A549 (cell line): ENCODE data around the gene HAUS1. TPM values are rescaled to one million over a fixed set of nuclear protein-coding genes. Genes with fewer than 3 reads are reported as not detected.

Source experiments
- ATAC-seq, 2 experiments: fragments of 200-7000 bp in 1 of 2; fragments of >200 bp in 1 of 2; cut with Nextera tagmentation in 1 of 2; cut with Tn5 transposase in 1 of 2; 3 replicates each; pipeline versions ENCODE4 v1.8.0 to v1.9.1; 2018 to 2020; ENCODE audit warnings: mild to moderate bottlenecking in 1 of 2, moderate library complexity in 1 of 2
- CTCF ChIA-PET: fragments of 300-600 bp; sonication (Branson Sonifier 250); formaldehyde crosslinking; extraction: SDS; loops from one replicate; lab custom pipeline; 2021; ENCODE audit warnings: antibody characterized with exemption, inconsistent platforms; lab: Yijun Ruan, JAX
- POLR2A ChIA-PET: fragments of 350-600 bp; formaldehyde crosslinking; extraction: SDS; loops from one replicate; lab custom pipeline; 2021; ENCODE audit warnings: antibody characterized with exemption, inconsistent platforms; lab: Yijun Ruan, JAX
- DNase-seq, 2 experiments: peaks; one replicate each; pipeline versions ENCODE4 v3.0.0 to v3.0.0-alpha.2; 2011 to 2016; ENCODE audit warnings: low read depth in 1 of 2, low spot score in 1 of 2
- FAIRE-seq: peaks from 2 replicates; lab custom pipeline; 2011; peaks lifted over from hg19 to GRCh38; lab: Jason Lieb, UNC
- H3K27ac ChIP-seq, 2 experiments: fragments of >200 bp; sonication (Bioruptor Twin); formaldehyde crosslinking; 3 replicates each; pipeline ENCODE4 v1.5.1; 2016 to 2017
- H3K4me1 ChIP-seq: fragments of >200 bp; sonication (Bioruptor Twin); formaldehyde crosslinking; 3 replicates; pipeline ENCODE4 v1.6.1; 2016
- H3K4me2 ChIP-seq: fragments of >200 bp; sonication (Bioruptor Twin); formaldehyde crosslinking; 3 replicates; pipeline ENCODE4 v1.6.1; 2016
- H3K4me3 ChIP-seq: fragments of >200 bp; sonication (Bioruptor Twin); formaldehyde crosslinking; 3 replicates; pipeline ENCODE4 v1.5.1; 2016
- H3K9me3 ChIP-seq: fragments of >200 bp; sonication (Bioruptor Twin); formaldehyde crosslinking; 3 replicates; pipeline ENCODE4 v1.6.1; 2016
- CHD4 ChIP-seq: fragments of 200-600 bp; sonication (generic); IDR thresholded peaks from 2 replicates; pipeline ENCODE4 v1.6.1; 2016; ENCODE audit warnings: antibody characterized with exemption, mild to moderate bottlenecking, borderline replicate concordance
- EHMT2 ChIP-seq: fragments of 200-600 bp; sonication (generic); IDR thresholded peaks from 2 replicates; pipeline ENCODE4 v1.6.1; 2016; ENCODE audit warnings: antibody characterized with exemption, low read depth, mild to moderate bottlenecking, moderate library complexity
- FOSL2 ChIP-seq, 2 experiments: fragments of 450-650 bp in 1 of 2; fragments of >200 bp in 1 of 2; sonication (Bioruptor Twin) in 1 of 2; formaldehyde crosslinking; IDR thresholded peaks; 2 replicates each; pipeline versions ENCODE4 v1.5.0 to v1.6.1; 2016 to 2020; ENCODE audit warnings: mild to moderate bottlenecking in 1 of 2, moderate library complexity in 1 of 2
- FOXS1 ChIP-seq: fragments of 250-450 bp; sonication (Bioruptor Pico); IDR thresholded peaks from 2 replicates; pipeline ENCODE4 v1.5.0; 2020; ENCODE audit warnings: mild to moderate bottlenecking, moderate library complexity
- GATA3 ChIP-seq: IDR thresholded peaks from 2 replicates; pipeline ENCODE4 v1.6.1; 2012; ENCODE audit warnings: borderline replicate concordance
- HEYL ChIP-seq: fragments of 250-450 bp; sonication (Bioruptor Pico); IDR thresholded peaks from 2 replicates; pipeline ENCODE4 v1.8.0; 2021; ENCODE audit warnings: mild to moderate bottlenecking, moderate library complexity
- HOXB5 ChIP-seq: fragments of 250-450 bp; sonication (Bioruptor Pico); IDR thresholded peaks from 2 replicates; pipeline ENCODE4 v1.5.0; 2020; ENCODE audit warnings: mild to moderate bottlenecking, moderate library complexity
- KDM1A ChIP-seq: fragments of 200-600 bp; sonication (generic); IDR thresholded peaks from 2 replicates; pipeline ENCODE4 v1.6.1; 2016; ENCODE audit warnings: low read depth, mild to moderate bottlenecking
- NPAS2 ChIP-seq: fragments of 250-450 bp; sonication (Bioruptor Pico); IDR thresholded peaks from 2 replicates; pipeline ENCODE4 v1.8.0; 2022; ENCODE audit warnings: mild to moderate bottlenecking, moderate library complexity, borderline replicate concordance
- PHF8 ChIP-seq: fragments of 200-600 bp; sonication (generic); IDR thresholded peaks from 2 replicates; pipeline ENCODE4 v1.6.1; 2016; ENCODE audit warnings: low read depth, mild to moderate bottlenecking, antibody characterized with exemption, moderate library complexity, borderline replicate concordance
- POLR2A ChIP-seq: IDR thresholded peaks from 2 replicates; pipeline ENCODE4 v1.6.1; 2012; ENCODE audit warnings: mild to moderate bottlenecking, low read length
- POLR2AphosphoS2 ChIP-seq: conservative IDR thresholded peaks from 2 replicates; pipeline ENCODE4 v1.6.1; 2012; ENCODE audit warnings: low read length, improper control_type of control experiment, inconsistent platforms
- RCOR1 ChIP-seq: fragments of 150-350 bp; IDR thresholded peaks from 2 replicates; pipeline ENCODE4 v1.6.1; 2014; ENCODE audit warnings: antibody characterized with exemption, low read length, low read depth
- ZNF302 ChIP-seq: fragments of 250-450 bp; sonication (Bioruptor Pico); IDR thresholded peaks from 2 replicates; pipeline ENCODE4 v1.9.0; 2021; ENCODE audit warnings: inconsistent platforms, mild to moderate bottlenecking, moderate library complexity
- WGBS: methylation state at CpG from one replicate; pipeline ENCODE4 v1.1.6; 2017; ENCODE audit errors: missing lambda C conversion rate; 5-methylcytosine and 5-hydroxymethylcytosine counted together
- polyA plus RNA-seq, 4 experiments: library from polyadenylated mRNA; depleted of rRNA in 3 of 4; stranded (reverse); fragments of >200 nt; fragmentation: RNase III in 1 of 4; extraction: RNeasy Plus Mini Kit Qiagen cat#74134 plus additional on column Dnase treatment in 1 of 4; gene quantifications; 2 replicates in 3 of 4; 3 replicates in 1 of 4; pipeline ENCODE4 v1.2.3, GENCODE V29; 2011 to 2017
- TF ChIP-seq, protein P1 (sequence below): fragments of 150-350 bp; IDR thresholded peaks from 2 replicates; pipeline ENCODE4 v1.6.1; 2014; ENCODE audit warnings: low read depth, mild to moderate bottlenecking, low read length
- TF ChIP-seq, protein P2 (sequence below): fragments of 450-650 bp; IDR thresholded peaks from 2 replicates; pipeline ENCODE4 v1.6.1; 2014; ENCODE audit warnings: antibody characterized with exemption
- TF ChIP-seq, protein P3 (sequence below): fragments of 200-600 bp; sonication (generic); IDR thresholded peaks from 2 replicates; pipeline ENCODE4 v1.6.1; 2016; ENCODE audit warnings: antibody characterized with exemption, mild to moderate bottlenecking, moderate library complexity
- TF ChIP-seq, protein P4 (sequence below): fragments of >200 bp; sonication (Bioruptor Twin); formaldehyde crosslinking; IDR thresholded peaks from 2 replicates; pipeline ENCODE4 v1.6.1; 2016
- TF ChIP-seq, protein P5 (sequence below): fragments of >200 bp; sonication (Bioruptor Twin); formaldehyde crosslinking; IDR thresholded peaks from 3 replicates; pipeline ENCODE4 v1.5.1; 2016
- TF ChIP-seq, protein P6 (sequence below): fragments of >200 bp; sonication (Bioruptor Twin); formaldehyde crosslinking; IDR thresholded peaks from 3 replicates; pipeline ENCODE4 v1.6.1; 2016

Gene HAUS1
- polyA plus RNA-seq, 2 of the 4 experiments (the other 2 are of a cell fraction), result 58.6 to 59.7 TPM

DNA sequence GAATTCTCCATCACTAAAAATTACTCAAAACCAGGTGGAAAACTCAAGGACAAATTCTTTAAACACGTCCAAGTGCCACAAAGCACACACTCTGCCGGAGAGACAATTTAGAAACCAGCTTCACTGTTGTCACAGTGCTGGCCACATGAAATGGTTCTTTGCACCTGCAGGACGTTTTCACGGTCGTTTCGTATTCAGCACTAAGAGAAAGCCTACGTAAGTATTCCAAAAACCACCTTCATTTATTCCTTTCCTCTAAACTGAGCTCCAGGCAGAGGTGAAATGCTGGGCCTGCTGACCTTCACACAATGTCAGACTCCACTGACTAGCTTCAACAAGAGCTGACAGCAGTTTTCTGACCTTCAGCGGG, 6.8 kb upstream of the HAUS1 start:
- Histone ChIP-seq H3K4me3 (peak overlapping the region; percentile 98), H3K9me3 (no peaks in the 10 kb centered on the region), H3K27ac (peak overlapping the region; percentile 97 to 99), H3K4me1 (peaks cover 7% of the 10 kb centered on the region; the same call in 1 of the 3 replicates), H3K4me2 (peak overlapping the region; percentile 88)
- CTCF ChIA-PET, result no interaction called here
- under 1% methylated on average over 8 of the region's 8 CpGs for WGBS
- DNase-seq (no peak), ATAC-seq (no peak), FAIRE-seq (no peak)
- POLR2A ChIA-PET, result interaction anchor here (0.7 kb wide), 1 partner anchor 561 kb away, joined by 4 read pairs; no protein-coding TSS in a partner anchor
- TF ChIP-seq, protein P1, sequence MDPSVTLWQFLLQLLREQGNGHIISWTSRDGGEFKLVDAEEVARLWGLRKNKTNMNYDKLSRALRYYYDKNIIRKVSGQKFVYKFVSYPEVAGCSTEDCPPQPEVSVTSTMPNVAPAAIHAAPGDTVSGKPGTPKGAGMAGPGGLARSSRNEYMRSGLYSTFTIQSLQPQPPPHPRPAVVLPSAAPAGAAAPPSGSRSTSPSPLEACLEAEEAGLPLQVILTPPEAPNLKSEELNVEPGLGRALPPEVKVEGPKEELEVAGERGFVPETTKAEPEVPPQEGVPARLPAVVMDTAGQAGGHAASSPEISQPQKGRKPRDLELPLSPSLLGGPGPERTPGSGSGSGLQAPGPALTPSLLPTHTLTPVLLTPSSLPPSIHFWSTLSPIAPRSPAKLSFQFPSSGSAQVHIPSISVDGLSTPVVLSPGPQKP, result no peak
- no peak for TF ChIP-seq POLR2AphosphoS2
- TF ChIP-seq HOXB5 (CRISPR knock-in tag), result no peak
- TF ChIP-seq, protein P2, sequence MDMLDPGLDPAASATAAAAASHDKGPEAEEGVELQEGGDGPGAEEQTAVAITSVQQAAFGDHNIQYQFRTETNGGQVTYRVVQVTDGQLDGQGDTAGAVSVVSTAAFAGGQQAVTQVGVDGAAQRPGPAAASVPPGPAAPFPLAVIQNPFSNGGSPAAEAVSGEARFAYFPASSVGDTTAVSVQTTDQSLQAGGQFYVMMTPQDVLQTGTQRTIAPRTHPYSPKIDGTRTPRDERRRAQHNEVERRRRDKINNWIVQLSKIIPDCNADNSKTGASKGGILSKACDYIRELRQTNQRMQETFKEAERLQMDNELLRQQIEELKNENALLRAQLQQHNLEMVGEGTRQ, result no peak
- TF ChIP-seq ZNF302 (CRISPR knock-in tag), result no peak
- TF ChIP-seq, protein P3, sequence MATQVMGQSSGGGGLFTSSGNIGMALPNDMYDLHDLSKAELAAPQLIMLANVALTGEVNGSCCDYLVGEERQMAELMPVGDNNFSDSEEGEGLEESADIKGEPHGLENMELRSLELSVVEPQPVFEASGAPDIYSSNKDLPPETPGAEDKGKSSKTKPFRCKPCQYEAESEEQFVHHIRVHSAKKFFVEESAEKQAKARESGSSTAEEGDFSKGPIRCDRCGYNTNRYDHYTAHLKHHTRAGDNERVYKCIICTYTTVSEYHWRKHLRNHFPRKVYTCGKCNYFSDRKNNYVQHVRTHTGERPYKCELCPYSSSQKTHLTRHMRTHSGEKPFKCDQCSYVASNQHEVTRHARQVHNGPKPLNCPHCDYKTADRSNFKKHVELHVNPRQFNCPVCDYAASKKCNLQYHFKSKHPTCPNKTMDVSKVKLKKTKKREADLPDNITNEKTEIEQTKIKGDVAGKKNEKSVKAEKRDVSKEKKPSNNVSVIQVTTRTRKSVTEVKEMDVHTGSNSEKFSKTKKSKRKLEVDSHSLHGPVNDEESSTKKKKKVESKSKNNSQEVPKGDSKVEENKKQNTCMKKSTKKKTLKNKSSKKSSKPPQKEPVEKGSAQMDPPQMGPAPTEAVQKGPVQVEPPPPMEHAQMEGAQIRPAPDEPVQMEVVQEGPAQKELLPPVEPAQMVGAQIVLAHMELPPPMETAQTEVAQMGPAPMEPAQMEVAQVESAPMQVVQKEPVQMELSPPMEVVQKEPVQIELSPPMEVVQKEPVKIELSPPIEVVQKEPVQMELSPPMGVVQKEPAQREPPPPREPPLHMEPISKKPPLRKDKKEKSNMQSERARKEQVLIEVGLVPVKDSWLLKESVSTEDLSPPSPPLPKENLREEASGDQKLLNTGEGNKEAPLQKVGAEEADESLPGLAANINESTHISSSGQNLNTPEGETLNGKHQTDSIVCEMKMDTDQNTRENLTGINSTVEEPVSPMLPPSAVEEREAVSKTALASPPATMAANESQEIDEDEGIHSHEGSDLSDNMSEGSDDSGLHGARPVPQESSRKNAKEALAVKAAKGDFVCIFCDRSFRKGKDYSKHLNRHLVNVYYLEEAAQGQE, result no peak
- TF ChIP-seq PHF8, result no peak
- TF ChIP-seq RCOR1, result no peak
- TF ChIP-seq KDM1A, result no peak
- no peak for TF ChIP-seq EHMT2
- TF ChIP-seq FOXS1 (CRISPR knock-in tag), result no peak
- TF ChIP-seq, protein P4, sequence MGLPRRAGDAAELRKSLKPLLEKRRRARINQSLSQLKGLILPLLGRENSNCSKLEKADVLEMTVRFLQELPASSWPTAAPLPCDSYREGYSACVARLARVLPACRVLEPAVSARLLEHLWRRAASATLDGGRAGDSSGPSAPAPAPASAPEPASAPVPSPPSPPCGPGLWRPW, result no peak
- TF ChIP-seq CHD4, result no peak
- no peak for TF ChIP-seq POLR2A
- TF ChIP-seq GATA3, result no peak
- no peak for TF ChIP-seq HEYL (CRISPR knock-in tag)
- TF ChIP-seq NPAS2 (CRISPR knock-in tag), result no peak
- TF ChIP-seq, protein P5, sequence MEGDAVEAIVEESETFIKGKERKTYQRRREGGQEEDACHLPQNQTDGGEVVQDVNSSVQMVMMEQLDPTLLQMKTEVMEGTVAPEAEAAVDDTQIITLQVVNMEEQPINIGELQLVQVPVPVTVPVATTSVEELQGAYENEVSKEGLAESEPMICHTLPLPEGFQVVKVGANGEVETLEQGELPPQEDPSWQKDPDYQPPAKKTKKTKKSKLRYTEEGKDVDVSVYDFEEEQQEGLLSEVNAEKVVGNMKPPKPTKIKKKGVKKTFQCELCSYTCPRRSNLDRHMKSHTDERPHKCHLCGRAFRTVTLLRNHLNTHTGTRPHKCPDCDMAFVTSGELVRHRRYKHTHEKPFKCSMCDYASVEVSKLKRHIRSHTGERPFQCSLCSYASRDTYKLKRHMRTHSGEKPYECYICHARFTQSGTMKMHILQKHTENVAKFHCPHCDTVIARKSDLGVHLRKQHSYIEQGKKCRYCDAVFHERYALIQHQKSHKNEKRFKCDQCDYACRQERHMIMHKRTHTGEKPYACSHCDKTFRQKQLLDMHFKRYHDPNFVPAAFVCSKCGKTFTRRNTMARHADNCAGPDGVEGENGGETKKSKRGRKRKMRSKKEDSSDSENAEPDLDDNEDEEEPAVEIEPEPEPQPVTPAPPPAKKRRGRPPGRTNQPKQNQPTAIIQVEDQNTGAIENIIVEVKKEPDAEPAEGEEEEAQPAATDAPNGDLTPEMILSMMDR, result no peak
- TF ChIP-seq, protein P6, sequence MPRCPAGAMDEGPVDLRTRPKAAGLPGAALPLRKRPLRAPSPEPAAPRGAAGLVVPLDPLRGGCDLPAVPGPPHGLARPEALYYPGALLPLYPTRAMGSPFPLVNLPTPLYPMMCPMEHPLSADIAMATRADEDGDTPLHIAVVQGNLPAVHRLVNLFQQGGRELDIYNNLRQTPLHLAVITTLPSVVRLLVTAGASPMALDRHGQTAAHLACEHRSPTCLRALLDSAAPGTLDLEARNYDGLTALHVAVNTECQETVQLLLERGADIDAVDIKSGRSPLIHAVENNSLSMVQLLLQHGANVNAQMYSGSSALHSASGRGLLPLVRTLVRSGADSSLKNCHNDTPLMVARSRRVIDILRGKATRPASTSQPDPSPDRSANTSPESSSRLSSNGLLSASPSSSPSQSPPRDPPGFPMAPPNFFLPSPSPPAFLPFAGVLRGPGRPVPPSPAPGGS, result no peak
- TF ChIP-seq FOSL2 (IDR thresholded peaks at IDR 0.05), result no peak
- no peak for TF ChIP-seq FOSL2 (CRISPR knock-in tag; IDR thresholded peaks at IDR 0.05)
